B cell (primary cell): ENCODE data around the gene ADGRD1. TPM values are rescaled to one million over a fixed set of nuclear protein-coding genes. Genes with fewer than 3 reads are reported as not detected.

ENCODE experiments used
- ATAC-seq: fragments of 200-7000 bp; cut with Tn5 transposase; one replicate; pipeline ENCODE4 v1.10.0; 2021; ENCODE audit warnings: low read depth, mild to moderate bottlenecking, moderate number of reproducible peaks, moderate library complexity
- CTCF ChIA-PET: fragments of 350-600 bp; sonication (Branson Sonifier 250); formaldehyde crosslinking; loops from one replicate; lab custom pipeline; 2021; ENCODE audit warnings: antibody characterized with exemption, inconsistent platforms; lab: Charles Lee
- POLR2A ChIA-PET: fragments of 350-600 bp; sonication (Branson Sonifier 250); formaldehyde crosslinking; loops from one replicate; lab custom pipeline; 2021; ENCODE audit warnings: antibody characterized with exemption; lab: Charles Lee
- DNase-seq: peaks from one replicate; pipeline ENCODE4 v3.0.0; 2013
- H2AFZ ChIP-seq: 2 replicates; pipeline ENCODE4 v1.6.1; 2012; ENCODE audit warnings: mild to moderate bottlenecking, low read depth, low read length; ENCODE audit not compliant: insufficient read depth, poor library complexity, severe bottlenecking
- H3K27ac ChIP-seq, 2 donors: 1 replicate in 1 of 2; 2 replicates in 1 of 2; pipeline ENCODE4 v1.5.1; 2012 to 2013; ENCODE audit warnings: low read length in 2 of 2, mild to moderate bottlenecking in 2 of 2, moderate library complexity in 1 of 2
- H3K27me3 ChIP-seq, 4 experiments: fragments of 200-600 bp in 1 of 4; sonication (generic) in 1 of 4; replicated peaks in 1 of 4; 1 replicate in 2 of 4; 2 replicates in 2 of 4; pipeline versions ENCODE4 v1.6.1 to v1.7.0; 2013 to 2016; ENCODE audit warnings: low read length in 3 of 4, mild to moderate bottlenecking in 2 of 4, mixed read lengths in 1 of 4, moderate library complexity in 1 of 4; ENCODE audit not compliant: insufficient read depth in 4 of 4, control insufficient read depth in 3 of 4; ENCODE audit errors: control extremely low read depth in 1 of 4
- H3K36me3 ChIP-seq, 2 experiments: replicated peaks in 1 of 2; 1 replicate in 1 of 2; 2 replicates in 1 of 2; pipeline versions ENCODE4 v1.6.1 to v1.7.1; 2013; ENCODE audit warnings: low read length in 1 of 2; ENCODE audit not compliant: insufficient read depth in 2 of 2, control insufficient read depth in 1 of 2; ENCODE audit errors: control extremely low read depth in 1 of 2, extremely low read depth in 1 of 2
- H3K4me1 ChIP-seq, 2 donors: fragments of 200-600 bp in 1 of 2; sonication (generic) in 1 of 2; 1 replicate in 1 of 2; 2 replicates in 1 of 2; pipeline versions ENCODE4 v1.5.1 to v1.6.1; 2013 to 2017; ENCODE audit warnings: low read length in 2 of 2; ENCODE audit not compliant: control insufficient read depth in 2 of 2, insufficient read depth in 2 of 2
- H3K4me2 ChIP-seq: replicated peaks from 2 replicates; pipeline ENCODE3; 2012; ENCODE audit warnings: mild to moderate bottlenecking, low read depth, low read length; ENCODE audit not compliant: poor library complexity, severe bottlenecking
- H3K4me3 ChIP-seq, 5 experiments: fragments of 200-600 bp in 1 of 5; sonication (generic) in 1 of 5; 1 replicate in 3 of 5; 2 replicates in 2 of 5; pipeline versions ENCODE4 v1.5.1 to v1.7.0; 2011 to 2016; ENCODE audit warnings: low read length in 4 of 5, mild to moderate bottlenecking in 4 of 5, low read depth in 2 of 5, control low read depth in 1 of 5, moderate library complexity in 1 of 5; ENCODE audit not compliant: insufficient read depth in 1 of 5; ENCODE audit errors: control extremely low read depth in 1 of 5, extremely low read depth in 1 of 5
- H3K79me2 ChIP-seq: fragments of 200-600 bp; sonication (generic); one replicate; pipeline ENCODE4 v1.6.0; 2016; ENCODE audit warnings: low read length; ENCODE audit not compliant: control insufficient read depth, insufficient read depth
- H3K9ac ChIP-seq: fragments of 200-600 bp; sonication (generic); 2 replicates; pipeline ENCODE4 v1.6.1; 2017; ENCODE audit warnings: mild to moderate bottlenecking, low read length, moderate library complexity
- H3K9me3 ChIP-seq, 3 donors: one replicate each; pipeline versions ENCODE4 v1.6.1 to v1.7.1; 2013; ENCODE audit warnings: low read length in 2 of 3; ENCODE audit not compliant: control insufficient read depth in 2 of 3, insufficient read depth in 1 of 3; ENCODE audit errors: control extremely low read depth in 1 of 3
- H4K20me1 ChIP-seq: 2 replicates; pipeline ENCODE4 v1.6.0; 2012; ENCODE audit warnings: mild to moderate bottlenecking, low read length; ENCODE audit not compliant: insufficient read depth, control insufficient read depth, poor library complexity, severe bottlenecking
- H3K27ac Mint-ChIP-seq: one replicate; pipeline ENCODE4 v1.8.0; 2021; ENCODE audit warnings: mixed read lengths
- H3K27me3 Mint-ChIP-seq: one replicate; pipeline ENCODE4 v1.8.0; 2021; ENCODE audit warnings: mixed read lengths
- H3K4me1 Mint-ChIP-seq: one replicate; pipeline ENCODE4 v1.8.0; 2021; ENCODE audit warnings: mixed read lengths
- H3K4me3 Mint-ChIP-seq: one replicate; pipeline ENCODE4 v1.8.0; 2021; ENCODE audit warnings: mixed read lengths
- H3K9me3 Mint-ChIP-seq: one replicate; pipeline ENCODE4 v1.8.0; 2022; ENCODE audit warnings: mixed read lengths; ENCODE audit not compliant: insufficient read depth
- CTCF ChIP-seq: fragments of 200-600 bp; IDR thresholded peaks from one replicate; pipeline ENCODE4 v1.8.0; 2022; ENCODE audit warnings: antibody characterized with exemption, mild to moderate bottlenecking
- EZH2 ChIP-seq: IDR thresholded peaks from 2 replicates; pipeline ENCODE4 v1.6.1; 2012; ENCODE audit warnings: borderline replicate concordance, low read depth, mild to moderate bottlenecking, moderate library complexity, low read length; ENCODE audit not compliant: insufficient read depth, poor library complexity, severe bottlenecking
- WGBS: methylation state at CpG from one replicate; pipeline ENCODE4 v1.1.5; 2013; ENCODE audit warnings: missing lambda C conversion rate; ENCODE audit not compliant: insufficient coverage; 5-methylcytosine and 5-hydroxymethylcytosine counted together
- intact Hi-C: fragments of 100-400 bp; cut with micrococcal nuclease; formaldehyde crosslinking; loops from one replicate; pipeline ENCODE4 v1.10.0; 2022
- polyA plus RNA-seq: library from polyadenylated mRNA; depleted of rRNA; stranded (reverse); fragments of >200 nt; gene quantifications from 2 replicates; pipeline ENCODE4 v1.2.3, GENCODE V29; 2012
- total RNA-seq, 2 donors: library from RNA; stranded (reverse); fragments of 120-200 nt in 1 of 2; gene quantifications; 1 replicate in 1 of 2; 2 replicates in 1 of 2; pipeline versions ENCODE4 v1.2.3 to v1.2.4, GENCODE V29; 2013 to 2022

ADGRD1 gene
- total and polyA plus RNA-seq, 2 donors (not counting 1 experiment from before 2014, with no cell fraction given): 1.1 to 2.2 TPM

GRCh38 chr12:131103669-131104462 is 150.2 kb downstream of the ADGRD1 start:
- Histone ChIP-seq H3K4me2 (no peak overlapping the region), H3K36me3 (no peaks in the 10 kb centered on the region), H3K4me1 (peaks cover 14 to 47% of the 10 kb centered on the region in 2 donors), H3K27ac (no peak overlapping the region), H3K9ac (no peak overlapping the region), H3K27me3 (no peaks in the 10 kb centered on the region), H3K9me3 (peaks cover 0 to 15% (median 0%) of the 10 kb centered on the region in 3 donors), H3K4me3 (no peak overlapping the region), H3K79me2 (no peaks in the 10 kb centered on the region), H4K20me1 (no peaks in the 10 kb centered on the region), H2AFZ (no peak overlapping the region)
- no peak overlapping the region for H3K4me3 Mint-ChIP-seq
- H3K4me1 Mint-ChIP-seq: peaks cover 17% of the 10 kb centered on the region
- H3K9me3 Mint-ChIP-seq: no peaks in the 10 kb centered on the region
- H3K27me3 Mint-ChIP-seq: peaks cover 4% of the 10 kb centered on the region
- ATAC-seq (no peak), DNase-seq (no peak)
- TF ChIP-seq EZH2 (no peak), CTCF (no peak)
- 93% methylated on average over 31 of the region's 35 CpGs for WGBS
- intact Hi-C loops: no loop called here
- ChIA-PET POLR2A (no interaction called here), CTCF (interaction anchor here (1.0 to 3.9 kb wide), 12 partner anchors 9 to 898 kb away, joined by 3 to 32 read pairs (median 6); partner anchors contain the start of gene MMP17)
- H3K27ac Mint-ChIP-seq: no peak overlapping the region
